ENCODE results near the gene SAMD3.

DNA sequence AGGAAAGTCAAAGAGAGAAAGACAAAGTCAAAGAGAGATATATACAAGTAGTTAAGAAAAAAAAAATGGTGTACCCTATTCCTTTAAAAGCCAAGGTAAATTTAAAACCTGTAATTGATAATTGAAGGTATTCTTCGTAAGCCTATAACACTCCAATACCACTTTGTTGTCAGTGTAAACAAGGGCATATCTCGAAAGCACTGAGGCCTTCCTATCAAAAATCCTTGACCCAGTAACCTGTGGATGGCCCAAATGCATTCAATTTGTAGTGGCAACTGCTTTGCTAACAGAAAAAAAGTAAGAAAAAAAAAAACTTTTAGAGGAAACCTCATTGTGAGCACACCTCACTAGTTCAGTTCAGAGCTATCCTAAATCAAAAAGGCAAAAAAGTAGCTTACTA lies 39.3 kb upstream of the SAMD3 start:
- TF ChIP-seq, protein P1, sequence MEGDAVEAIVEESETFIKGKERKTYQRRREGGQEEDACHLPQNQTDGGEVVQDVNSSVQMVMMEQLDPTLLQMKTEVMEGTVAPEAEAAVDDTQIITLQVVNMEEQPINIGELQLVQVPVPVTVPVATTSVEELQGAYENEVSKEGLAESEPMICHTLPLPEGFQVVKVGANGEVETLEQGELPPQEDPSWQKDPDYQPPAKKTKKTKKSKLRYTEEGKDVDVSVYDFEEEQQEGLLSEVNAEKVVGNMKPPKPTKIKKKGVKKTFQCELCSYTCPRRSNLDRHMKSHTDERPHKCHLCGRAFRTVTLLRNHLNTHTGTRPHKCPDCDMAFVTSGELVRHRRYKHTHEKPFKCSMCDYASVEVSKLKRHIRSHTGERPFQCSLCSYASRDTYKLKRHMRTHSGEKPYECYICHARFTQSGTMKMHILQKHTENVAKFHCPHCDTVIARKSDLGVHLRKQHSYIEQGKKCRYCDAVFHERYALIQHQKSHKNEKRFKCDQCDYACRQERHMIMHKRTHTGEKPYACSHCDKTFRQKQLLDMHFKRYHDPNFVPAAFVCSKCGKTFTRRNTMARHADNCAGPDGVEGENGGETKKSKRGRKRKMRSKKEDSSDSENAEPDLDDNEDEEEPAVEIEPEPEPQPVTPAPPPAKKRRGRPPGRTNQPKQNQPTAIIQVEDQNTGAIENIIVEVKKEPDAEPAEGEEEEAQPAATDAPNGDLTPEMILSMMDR (IDR thresholded peaks at IDR 0.05): no peak
- TF ChIP-seq, protein P2, sequence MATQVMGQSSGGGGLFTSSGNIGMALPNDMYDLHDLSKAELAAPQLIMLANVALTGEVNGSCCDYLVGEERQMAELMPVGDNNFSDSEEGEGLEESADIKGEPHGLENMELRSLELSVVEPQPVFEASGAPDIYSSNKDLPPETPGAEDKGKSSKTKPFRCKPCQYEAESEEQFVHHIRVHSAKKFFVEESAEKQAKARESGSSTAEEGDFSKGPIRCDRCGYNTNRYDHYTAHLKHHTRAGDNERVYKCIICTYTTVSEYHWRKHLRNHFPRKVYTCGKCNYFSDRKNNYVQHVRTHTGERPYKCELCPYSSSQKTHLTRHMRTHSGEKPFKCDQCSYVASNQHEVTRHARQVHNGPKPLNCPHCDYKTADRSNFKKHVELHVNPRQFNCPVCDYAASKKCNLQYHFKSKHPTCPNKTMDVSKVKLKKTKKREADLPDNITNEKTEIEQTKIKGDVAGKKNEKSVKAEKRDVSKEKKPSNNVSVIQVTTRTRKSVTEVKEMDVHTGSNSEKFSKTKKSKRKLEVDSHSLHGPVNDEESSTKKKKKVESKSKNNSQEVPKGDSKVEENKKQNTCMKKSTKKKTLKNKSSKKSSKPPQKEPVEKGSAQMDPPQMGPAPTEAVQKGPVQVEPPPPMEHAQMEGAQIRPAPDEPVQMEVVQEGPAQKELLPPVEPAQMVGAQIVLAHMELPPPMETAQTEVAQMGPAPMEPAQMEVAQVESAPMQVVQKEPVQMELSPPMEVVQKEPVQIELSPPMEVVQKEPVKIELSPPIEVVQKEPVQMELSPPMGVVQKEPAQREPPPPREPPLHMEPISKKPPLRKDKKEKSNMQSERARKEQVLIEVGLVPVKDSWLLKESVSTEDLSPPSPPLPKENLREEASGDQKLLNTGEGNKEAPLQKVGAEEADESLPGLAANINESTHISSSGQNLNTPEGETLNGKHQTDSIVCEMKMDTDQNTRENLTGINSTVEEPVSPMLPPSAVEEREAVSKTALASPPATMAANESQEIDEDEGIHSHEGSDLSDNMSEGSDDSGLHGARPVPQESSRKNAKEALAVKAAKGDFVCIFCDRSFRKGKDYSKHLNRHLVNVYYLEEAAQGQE (IDR thresholded peaks at IDR 0.05; ENCODE audit: insufficient read depth in 1 of 2, low read depth in 2 of 2, low read length in 1 of 2): no peak
- no peak for TF ChIP-seq POLR2AphosphoS5 (IDR thresholded peaks at IDR 0.05; ENCODE audit: low read depth, low read length)
- TF ChIP-seq SIN3A (IDR thresholded peaks at IDR 0.05; ENCODE audit: borderline replicate concordance, insufficient read depth, low read depth, low read length): no peak
- TF ChIP-seq TCF7L2 (IDR thresholded peaks at IDR 0.05; ENCODE audit: low read depth, low read length): no peak

Measured in Panc1 (cell line).